ENCODE data around the gene GPR31.

DNA sequence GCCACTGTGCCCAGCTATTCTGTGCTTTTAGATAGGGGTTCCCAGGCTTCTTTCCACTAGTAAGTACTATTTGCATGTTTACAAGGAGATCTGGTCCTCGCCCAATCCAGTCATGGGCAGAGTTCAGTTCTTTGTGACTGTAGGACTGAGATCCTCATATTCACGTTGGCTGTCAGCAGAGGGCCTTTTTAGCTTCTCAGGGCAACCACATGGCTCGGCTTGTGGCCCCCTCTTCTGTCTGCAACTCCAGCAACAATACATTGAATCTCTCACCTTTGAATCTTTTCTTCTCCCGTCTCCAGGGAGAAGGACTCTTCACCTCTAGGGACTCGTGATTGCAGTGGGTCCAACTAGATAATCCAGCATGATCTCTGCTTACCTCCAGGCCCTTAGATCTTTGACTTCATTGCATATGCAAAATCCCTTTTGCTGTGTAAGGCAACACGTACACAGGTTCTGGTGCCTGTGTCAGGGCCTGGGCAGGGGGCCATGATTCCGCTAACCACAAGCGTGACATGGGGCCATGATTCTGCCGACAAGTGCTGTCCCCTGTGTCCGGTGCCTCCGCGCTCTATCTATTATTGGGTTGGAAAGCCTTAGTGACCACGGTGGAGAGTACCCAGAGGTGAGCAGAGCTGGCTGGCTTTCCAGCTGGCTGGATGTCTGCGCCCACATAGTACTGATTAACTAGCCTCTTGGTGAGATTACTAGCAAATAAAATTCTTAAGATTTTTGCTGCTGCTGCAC is 29.8 kb downstream of the GPR31 start:
- no peak for TF ChIP-seq POLR2A (IDR thresholded peaks at IDR 0.05)
- TF ChIP-seq CTCF (IDR thresholded peaks at IDR 0.05 in 4 of 5, conservative IDR thresholded peaks at IDR 0.05 in 1 of 5) = no peak
